ENCODE measurements around the gene ZDHHC6. TPM values are rescaled to one million over a fixed set of nuclear protein-coding genes. Genes with fewer than 3 reads are reported as not detected.
"Not testable (repeated sequence)": the region's sequence is repeated elsewhere in the genome, so short reads cannot be mapped to it uniquely, and the experiment has no call there.

The ZDHHC6 gene
- total RNA-seq, 1 donor, result 36.6 TPM

GRCh38 chr10:112409299-112409698 lies 37.4 kb downstream of the ZDHHC6 start:
- no peak for TF ChIP-seq CTCF (IDR thresholded peaks at IDR 0.05; ENCODE audit: insufficient read depth, low read length)

GRCh38 chr10:112407696-112408095 lies 39.0 kb downstream of the ZDHHC6 start:
- DNase-seq (ENCODE audit: low read depth), result no peak
- no peak overlapping the region for H3K4me3 ChIP-seq (ENCODE audit: low read depth, low read length)
- TF ChIP-seq CTCF (IDR thresholded peaks at IDR 0.05; ENCODE audit: insufficient read depth, low read length), result no peak

More at GRCh38 chr10:112409299-112409698, 37.4 kb downstream of the ZDHHC6 start:
- no peak overlapping the region for H3K4me3 ChIP-seq (ENCODE audit: low read depth, low read length)
- DNase-seq (ENCODE audit: low read depth), result no peak

GRCh38 chr10:112406806-112407205 lies 39.9 kb downstream of the ZDHHC6 start:
- H3K4me3 ChIP-seq (ENCODE audit: low read depth, low read length); DNase-seq (ENCODE audit: low read depth): not testable (repeated sequence)

DNA sequence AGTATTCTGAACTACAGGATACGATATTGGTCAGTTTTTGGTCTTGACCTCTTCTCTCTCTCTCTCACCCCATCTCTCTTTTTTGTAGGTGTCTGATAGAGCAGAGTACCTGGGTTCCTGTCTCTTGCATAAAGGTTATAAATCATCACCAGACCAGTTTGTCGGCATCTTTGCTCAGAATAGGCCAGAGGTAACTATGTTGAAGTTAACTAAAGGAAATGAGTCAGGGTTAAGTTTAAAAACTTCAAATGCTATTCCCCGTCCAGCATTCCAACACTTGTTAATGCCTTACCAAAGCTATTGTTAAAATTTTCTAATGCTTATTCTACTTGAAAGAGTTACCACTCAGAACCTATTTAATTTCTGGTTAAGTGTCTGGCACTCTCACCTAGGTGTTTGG lies 42.1 kb downstream of the ZDHHC6 start:
- TF ChIP-seq CTCF (IDR thresholded peaks at IDR 0.05; ENCODE audit: insufficient read depth, low read length), result no peak
- H3K4me3 ChIP-seq (ENCODE audit: low read depth, low read length), result no peak overlapping the region
- DNase-seq (ENCODE audit: low read depth), result peak; percentile 10

GRCh38 chr10:112402917-112403316 lies 43.8 kb downstream of the ZDHHC6 start:
- no peak for DNase-seq (ENCODE audit: low read depth)
- no peak for TF ChIP-seq CTCF (IDR thresholded peaks at IDR 0.05; ENCODE audit: insufficient read depth, low read length)
- no peak overlapping the region for H3K4me3 ChIP-seq (ENCODE audit: low read depth, low read length)

GRCh38 chr10:112397592-112397991 lies 49.1 kb downstream of the ZDHHC6 start:
- no peak overlapping the region for H3K4me3 ChIP-seq (ENCODE audit: low read depth, low read length)
- no peak for DNase-seq (ENCODE audit: low read depth)
- TF ChIP-seq CTCF (IDR thresholded peaks at IDR 0.05; ENCODE audit: insufficient read depth, low read length), result no peak

GRCh38 chr10:112395809-112396530 lies 50.7 kb downstream of the ZDHHC6 start:
- no peak for DNase-seq (ENCODE audit: low read depth)
- no peak for TF ChIP-seq CTCF (IDR thresholded peaks at IDR 0.05; ENCODE audit: insufficient read depth, low read length)

More at GRCh38 chr10:112395809-112396530, 50.7 kb downstream of the ZDHHC6 start:
- H3K4me3 ChIP-seq (ENCODE audit: low read depth, low read length), result no peak overlapping the region

Measured in fibroblast of the aortic adventitia (primary cell).